ENCODE measurements around the gene PCDH9.

DNA sequence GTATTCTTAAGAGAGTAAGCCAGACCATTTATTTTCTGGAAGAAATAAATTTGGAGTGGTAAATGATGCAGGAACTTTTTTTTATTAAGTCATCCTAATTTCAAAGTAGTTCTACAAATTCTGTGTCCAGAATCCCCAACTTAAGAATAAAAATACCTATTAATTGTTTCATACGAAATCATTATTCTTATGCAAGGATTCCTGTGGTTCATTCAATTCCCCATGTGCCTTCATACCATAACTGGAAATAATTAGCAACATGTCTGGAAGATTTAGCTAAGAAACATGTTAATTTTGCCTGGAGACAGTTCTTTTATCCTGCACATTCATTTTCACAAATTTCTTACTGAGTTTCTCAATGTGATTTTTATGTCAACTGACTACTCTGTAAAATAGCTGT, 408.6 kb downstream of the PCDH9 start:
- TF ChIP-seq, protein P1, sequence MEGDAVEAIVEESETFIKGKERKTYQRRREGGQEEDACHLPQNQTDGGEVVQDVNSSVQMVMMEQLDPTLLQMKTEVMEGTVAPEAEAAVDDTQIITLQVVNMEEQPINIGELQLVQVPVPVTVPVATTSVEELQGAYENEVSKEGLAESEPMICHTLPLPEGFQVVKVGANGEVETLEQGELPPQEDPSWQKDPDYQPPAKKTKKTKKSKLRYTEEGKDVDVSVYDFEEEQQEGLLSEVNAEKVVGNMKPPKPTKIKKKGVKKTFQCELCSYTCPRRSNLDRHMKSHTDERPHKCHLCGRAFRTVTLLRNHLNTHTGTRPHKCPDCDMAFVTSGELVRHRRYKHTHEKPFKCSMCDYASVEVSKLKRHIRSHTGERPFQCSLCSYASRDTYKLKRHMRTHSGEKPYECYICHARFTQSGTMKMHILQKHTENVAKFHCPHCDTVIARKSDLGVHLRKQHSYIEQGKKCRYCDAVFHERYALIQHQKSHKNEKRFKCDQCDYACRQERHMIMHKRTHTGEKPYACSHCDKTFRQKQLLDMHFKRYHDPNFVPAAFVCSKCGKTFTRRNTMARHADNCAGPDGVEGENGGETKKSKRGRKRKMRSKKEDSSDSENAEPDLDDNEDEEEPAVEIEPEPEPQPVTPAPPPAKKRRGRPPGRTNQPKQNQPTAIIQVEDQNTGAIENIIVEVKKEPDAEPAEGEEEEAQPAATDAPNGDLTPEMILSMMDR (IDR thresholded peaks at IDR 0.05) = no peak
- TF ChIP-seq POLR2A (IDR thresholded peaks at IDR 0.05) = no peak
- no peak for TF ChIP-seq EP300 (IDR thresholded peaks at IDR 0.05)
